ENCODE results near the gene C10orf53.

Gene C10orf53

DNA sequence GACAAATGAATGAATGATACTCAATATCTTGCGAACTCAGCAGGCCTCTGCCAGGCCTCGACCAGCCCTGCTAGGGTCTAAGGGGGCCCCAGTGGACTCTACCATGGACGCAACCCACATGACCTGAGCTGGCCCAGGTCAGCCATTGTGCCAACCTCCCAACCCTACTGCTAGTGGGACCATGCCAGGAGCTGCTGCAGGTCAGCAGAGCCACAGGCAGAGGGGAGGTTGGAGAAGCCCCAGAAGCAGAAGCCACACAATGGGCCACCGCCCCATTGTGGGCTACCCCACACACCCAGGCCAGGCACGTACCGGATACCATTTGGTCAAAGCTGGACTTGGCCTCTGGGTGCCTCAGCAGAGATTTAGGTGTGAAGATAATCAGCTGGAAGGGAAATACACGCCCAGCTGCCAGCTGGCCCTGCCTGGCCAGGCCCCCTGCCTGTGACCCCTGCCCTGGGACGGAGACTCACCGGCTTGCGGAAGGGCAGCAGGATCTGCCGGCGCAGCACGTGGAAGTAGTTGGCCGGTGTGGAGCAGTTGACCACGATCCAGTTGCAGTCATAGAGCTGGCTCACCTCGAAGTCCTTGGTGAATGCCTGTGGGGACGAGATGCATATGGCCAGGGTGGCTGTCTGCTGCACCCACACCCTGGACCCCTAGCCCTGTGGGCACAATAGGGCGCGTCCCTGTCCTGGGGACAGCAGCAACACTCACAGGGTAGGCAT, 58.2 kb downstream of the C10orf53 start:
- no peak for DNase-seq (ENCODE audit: low read depth)

DNA sequence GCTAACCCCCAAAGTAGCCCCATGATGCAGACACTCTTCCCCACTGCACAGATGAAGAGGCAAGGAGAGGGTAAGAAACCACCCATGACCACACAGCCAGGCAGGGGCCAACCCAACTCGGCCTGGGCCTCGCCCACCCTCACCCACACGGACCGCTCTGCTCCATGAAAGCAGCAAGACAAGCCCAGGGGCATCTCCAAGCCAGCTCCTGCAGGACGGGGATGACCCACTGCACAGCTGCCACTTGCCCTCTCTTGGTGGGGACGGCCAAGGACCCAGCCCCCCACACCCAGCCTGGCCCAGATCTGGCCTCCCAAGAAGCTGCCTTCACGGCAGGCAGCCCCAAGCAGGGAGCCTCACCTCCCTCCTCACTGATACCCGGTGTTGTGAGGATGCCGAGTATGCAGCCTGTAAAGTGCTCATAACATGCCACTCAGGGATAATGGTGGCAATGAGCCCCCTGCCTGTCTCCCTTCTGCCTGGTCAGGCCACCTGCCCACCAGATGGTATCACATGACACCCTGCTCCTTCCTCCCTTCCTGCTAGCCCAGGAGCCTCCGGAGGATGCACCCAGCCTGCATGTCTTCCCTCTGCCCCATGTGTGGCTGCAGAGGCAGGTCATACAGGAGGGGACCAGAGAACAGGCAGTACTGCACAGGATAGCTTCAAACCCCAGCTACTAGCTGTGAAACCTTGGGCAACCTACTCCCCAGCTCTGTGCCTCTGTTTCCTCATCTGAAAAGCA, 59.3 kb downstream of the C10orf53 start:
- no peak for DNase-seq (ENCODE audit: low read depth)

DNA sequence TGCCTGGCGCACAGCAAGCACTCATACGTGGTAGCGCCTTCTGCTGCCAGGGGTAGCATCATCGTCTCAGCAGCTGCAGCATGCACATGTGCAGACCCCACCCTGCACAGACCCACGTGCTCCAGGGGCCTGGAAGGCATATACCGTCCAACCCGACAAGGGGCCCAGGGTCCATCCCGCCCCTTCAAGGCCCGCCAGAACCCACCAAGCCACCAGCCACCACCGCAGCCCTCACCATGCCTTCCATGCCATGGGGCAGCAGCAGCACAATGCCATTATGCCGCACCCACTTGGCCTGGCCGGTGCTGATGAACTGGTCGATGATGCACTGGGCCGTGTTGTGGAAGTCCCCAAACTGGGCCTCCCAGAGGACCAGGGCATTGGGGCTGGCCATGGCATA, 60.0 kb downstream of the C10orf53 start:
- DNase-seq (ENCODE audit: low read depth), result no peak

DNA sequence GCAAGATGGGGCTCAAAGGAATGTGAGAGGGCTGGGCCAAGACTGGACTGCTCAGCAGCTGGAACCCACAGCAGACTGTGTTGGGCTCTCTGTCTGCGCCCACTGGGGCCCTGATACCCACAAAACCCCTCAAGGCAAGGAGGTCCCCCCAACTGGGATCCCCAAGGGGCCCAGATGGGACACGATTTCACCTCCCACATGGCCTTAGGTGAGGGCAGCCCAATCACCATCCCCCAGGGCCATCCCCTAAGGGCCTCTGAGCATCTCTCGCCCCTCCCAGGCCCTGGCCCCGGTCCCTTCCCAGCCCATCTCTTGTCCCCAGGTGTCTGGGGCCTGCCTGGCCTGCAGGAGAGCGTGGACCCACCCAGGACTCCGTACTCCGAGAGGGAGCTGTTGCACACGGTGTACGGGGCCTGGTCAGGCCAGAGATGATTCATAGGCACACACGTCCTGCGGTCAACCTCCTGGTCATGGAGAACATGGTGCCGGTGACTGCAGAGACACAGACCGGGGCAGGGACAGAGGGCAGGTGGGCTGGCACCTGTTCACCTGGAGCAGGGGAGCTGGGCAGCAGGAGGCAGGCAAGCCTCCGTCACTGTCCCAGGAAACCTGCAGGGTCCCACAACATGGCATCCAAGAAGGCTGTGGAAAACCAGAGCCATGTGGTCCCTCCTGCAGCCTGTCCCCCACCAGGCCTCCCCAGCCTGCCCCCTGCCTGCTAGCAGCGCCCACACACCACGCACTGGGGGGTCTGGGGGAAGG, 61.1 kb downstream of the C10orf53 start:
- DNase-seq (ENCODE audit: low read depth), result no peak

DNA sequence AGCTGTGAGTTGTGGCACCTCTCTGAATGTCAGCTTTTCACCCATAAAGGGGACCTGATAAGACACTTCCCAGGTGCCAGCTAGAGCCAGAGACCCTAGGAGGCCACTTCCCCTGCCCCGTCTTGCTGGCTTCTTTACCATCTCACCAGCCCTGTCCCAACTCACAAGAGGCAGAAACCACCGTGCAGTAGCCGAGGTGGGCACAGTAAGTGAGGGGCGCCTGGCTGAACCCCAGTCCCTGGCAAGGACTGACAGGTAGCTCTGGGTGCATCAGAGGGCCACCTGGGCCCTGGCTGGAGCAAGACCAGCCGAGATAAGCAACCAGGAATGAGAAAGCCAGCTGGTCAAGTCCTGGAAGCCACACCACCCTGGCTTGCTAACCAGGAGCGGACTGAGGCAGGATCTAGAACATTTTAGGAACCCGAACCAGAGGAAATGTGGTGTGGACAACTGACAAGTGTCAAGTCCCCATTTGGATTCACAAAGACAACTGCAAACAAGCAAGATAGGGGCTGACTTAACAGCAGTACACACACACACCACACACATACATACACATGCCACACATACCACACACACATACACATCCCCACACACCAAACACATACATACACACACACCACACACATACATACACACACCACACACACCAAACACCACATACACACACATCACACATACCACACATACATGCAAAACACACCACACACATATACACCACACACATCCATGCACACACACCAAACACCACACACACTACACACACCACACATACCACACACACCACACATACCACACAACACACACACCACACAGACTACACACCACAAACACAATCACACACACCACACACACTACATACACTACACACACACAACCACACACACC, 61.9 kb downstream of the C10orf53 start:
- no peak for DNase-seq (ENCODE audit: low read depth)

DNA sequence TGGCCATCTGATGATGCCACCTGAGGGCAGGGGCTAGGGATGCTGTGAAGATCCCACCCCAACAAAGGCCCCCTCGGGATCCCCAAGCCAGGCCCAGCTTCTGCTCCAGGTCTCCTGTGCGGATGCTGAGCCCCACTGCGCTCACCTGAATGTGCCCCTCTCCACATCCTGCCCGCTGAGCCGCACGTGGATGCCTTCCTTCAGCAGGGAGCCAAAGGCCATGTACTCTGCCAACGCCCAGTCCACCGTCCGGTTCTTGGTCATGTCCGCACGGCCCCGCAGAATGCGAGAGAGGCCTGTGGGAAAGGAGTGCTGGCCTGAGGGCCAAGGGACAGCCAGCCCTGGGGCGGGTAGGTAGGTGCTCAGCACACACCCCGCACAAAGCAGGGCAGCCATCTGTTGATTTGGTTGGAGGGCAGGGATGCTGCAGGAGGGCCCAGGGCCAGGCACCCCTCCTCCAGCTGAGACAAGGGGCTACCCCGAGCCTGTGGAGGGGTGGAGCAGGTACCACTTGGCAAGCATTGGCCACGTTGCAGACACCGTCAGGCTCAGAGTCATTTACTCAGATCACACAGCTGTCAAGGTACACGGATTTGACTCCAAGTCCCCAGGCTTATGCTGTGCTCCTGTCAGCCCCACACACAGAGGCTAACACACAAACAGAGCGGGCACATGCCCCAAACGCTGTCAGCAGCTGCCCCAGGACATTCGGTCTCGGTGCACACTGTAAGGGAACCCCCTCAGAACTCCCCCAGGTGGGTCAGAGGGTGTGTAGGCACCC, 63.4 kb downstream of the C10orf53 start:
- DNase-seq (ENCODE audit: low read depth), result no peak

DNA sequence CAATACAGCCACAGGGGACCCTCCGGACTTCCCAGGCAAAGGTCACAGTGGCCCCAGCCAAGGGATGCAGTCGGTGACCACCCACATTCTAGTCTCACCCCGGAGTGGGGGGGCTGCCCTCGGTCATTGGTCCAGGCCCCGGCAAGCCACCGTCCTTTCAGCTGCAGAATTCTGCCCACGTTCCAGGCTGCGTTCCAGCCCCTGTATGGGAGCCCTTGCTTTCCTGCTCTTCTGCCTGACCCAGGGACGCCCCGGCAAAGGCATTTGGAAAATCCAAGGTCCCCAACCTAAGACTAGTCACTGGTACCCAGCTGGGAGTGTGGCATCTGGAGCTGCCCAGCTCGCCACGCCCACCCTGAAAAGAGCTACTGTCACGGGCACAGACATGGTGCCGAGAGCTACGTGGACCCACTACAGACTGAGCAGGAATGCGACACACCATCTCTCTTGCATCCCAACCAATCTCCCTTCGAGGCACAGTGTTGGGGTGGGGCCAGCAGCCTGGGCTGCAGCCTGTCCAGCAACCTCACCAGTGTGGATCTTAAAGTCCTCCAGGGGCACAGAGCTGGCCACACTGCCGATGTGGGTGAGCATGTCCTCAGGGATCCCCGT, 64.1 kb downstream of the C10orf53 start:
- DNase-seq (ENCODE audit: low read depth), result no peak

DNA sequence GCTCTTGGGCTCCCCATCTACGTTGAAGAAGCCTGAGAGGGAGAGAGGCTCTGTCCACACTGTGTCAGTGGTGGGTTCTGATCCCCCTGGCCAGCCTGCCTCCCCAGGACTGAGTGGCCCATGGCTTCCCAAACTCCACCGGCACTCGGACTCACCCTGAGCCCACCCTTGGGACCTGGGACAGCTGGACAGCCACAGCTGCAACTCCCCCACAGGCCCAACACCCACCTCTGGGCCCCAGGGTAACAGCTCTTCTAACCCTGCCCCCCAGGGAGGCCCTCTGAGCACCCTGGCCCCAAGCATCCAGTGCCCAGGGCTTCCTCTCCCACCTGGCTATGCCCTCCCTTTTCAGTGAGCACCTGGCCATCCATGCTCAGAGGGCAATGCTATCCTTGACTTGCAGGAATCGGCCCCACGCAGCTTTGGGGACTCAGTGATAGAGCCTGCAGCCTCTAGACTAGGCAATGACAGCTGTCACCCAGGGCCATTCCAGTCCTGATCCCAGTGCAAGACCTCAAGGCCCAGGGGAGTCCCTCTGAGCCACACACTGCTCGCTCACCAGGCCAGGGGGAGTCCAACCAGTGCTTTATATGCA, 64.7 kb downstream of the C10orf53 start:
- no peak for DNase-seq (ENCODE audit: low read depth)

DNA sequence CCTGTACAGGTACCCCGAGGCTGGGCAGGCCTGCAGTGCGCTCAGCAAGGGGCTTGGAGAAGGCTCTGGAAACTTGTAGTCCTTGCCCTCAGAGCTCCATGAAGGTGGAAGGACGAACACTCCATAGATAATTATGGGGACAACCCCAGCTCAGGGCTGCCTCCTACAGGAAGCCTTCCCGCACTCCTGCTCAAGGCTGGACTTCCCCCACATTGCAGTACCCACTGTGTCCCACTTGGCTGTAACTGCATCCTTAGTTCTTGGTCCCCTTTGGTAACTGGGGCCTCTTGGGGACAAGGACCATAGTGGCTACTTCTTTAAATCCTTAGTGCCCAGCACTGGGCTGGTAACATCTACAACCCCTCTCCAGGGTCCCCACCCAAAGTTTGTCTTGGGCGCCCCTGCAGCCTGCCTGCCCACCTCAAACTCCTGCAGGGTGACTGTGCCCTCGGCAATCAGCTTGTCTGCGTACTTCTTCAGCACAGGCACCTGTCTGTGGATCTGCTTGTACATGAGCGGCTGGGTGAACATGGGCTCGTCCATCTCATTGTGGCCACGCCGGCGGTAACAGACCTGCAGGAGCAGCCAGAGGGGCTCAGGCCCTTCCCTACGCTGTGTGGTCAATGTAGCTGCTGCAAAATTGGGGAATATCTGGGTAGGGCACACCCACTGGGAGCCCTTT, 65.6 kb downstream of the C10orf53 start:
- DNase-seq (ENCODE audit: low read depth), result no peak

DNA sequence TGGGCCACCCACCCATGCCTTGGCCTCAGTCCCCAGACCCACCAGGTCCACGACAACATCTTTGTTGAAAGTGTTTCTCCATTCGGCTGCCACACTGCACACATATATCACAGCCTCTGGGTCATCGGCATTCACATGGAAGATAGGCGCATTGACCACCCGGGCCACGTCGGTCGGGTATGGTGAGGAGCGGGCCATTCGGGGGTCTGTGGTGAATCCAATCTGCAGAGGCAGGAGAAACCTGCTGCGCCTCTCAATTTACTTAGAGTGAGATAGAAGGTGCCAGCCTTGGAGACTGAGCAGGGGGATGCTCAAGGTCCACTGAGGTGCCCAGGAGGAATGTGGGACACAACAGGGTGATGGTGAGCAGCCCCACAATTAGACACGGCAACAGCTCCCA, 66.3 kb downstream of the C10orf53 start:
- no peak for DNase-seq (ENCODE audit: low read depth)

DNA sequence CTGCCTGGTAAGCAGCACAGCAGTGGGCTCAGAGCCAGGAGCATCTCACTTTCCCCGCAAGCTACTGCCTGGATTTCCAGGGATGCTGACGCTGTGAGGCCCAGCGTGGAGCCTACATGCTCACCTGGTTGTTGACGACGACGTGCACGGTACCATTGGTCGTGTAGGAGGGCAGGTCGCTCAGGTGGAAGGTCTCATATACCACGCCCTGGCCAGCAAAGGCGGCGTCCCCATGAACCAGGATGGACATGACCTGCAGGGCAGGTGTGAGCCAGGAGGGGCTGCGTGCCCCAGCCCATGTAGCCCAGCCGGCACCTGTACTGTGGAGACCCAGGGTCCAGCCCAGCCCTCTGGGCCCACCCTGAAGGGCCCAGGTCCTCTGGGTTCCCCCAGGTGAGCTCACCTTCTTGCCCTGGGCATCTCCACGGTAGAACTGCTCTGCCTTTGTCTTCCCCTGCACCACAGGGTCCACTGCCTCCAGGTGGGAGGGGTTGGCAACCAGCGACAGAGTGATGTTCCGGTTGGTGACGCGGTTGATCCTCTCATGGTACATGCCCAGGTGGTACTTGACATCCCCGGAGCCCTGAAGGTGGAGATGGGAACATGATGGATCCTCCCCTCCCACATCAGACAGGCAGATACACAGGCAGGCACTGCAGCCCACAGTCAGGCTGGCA, 67.3 kb downstream of the C10orf53 start:
- DNase-seq (ENCODE audit: low read depth), result no peak

Measured in activated T-cell treated with anti-CD3 and anti-CD28 coated beads for 24 hours (primary cell).